SU-DHL-6 (cell line): ENCODE data around the gene LDB3.

Experiments
- H2AFZ ChIP-seq: fragments of 200-600 bp; sonication (generic); 2 replicates; pipeline ENCODE4 v1.6.1; 2014; ENCODE audit warnings: low read depth, mild to moderate bottlenecking, moderate library complexity, mixed read lengths, antibody characterized with exemption, low read length; ENCODE audit not compliant: severe bottlenecking
- H3F3A ChIP-seq: fragments of 200-600 bp; shearing (Covaris generic); 2 replicates; pipeline ENCODE4 v1.6.0; 2016; ENCODE audit warnings: antibody characterized with exemption, mild to moderate bottlenecking; ENCODE audit not compliant: insufficient read depth
- H3K27ac ChIP-seq: fragments of 200-600 bp; sonication (generic); 2 replicates; pipeline ENCODE4 v1.5.1; 2016; ENCODE audit warnings: low read depth, mild to moderate bottlenecking, low read length, moderate library complexity, mixed read lengths
- H3K27me3 ChIP-seq: fragments of 200-600 bp; sonication (generic), shearing (Covaris generic); 2 replicates; pipeline ENCODE4 v1.6.0; 2014; ENCODE audit warnings: mild to moderate bottlenecking, low read length
- H3K36me3 ChIP-seq: fragments of 200-600 bp; sonication (generic); 2 replicates; pipeline ENCODE4 v1.6.1; 2014; ENCODE audit warnings: mild to moderate bottlenecking, low read length, mixed read lengths
- H3K4me2 ChIP-seq: fragments of 300-600, 200-600 bp; shearing (Covaris generic), sonication (generic); 2 replicates; pipeline ENCODE4 v1.6.0; 2014; ENCODE audit warnings: low read length, low read depth, mild to moderate bottlenecking; ENCODE audit not compliant: poor library complexity, severe bottlenecking
- H3K4me3 ChIP-seq: fragments of 200-600 bp; sonication (generic); 2 replicates; pipeline ENCODE4 v1.5.1; 2014; ENCODE audit warnings: antibody characterized with exemption, low read length, mild to moderate bottlenecking, mixed read lengths; ENCODE audit not compliant: insufficient read depth, poor library complexity, severe bottlenecking
- H3K79me2 ChIP-seq: fragments of 200-600 bp; sonication (generic); 2 replicates; pipeline ENCODE4 v1.6.1; 2014; ENCODE audit warnings: mild to moderate bottlenecking, low read length, moderate library complexity; ENCODE audit not compliant: insufficient read depth
- H3K9ac ChIP-seq: fragments of 200-600 bp; sonication (generic); 2 replicates; pipeline ENCODE4 v1.7.0; 2014; ENCODE audit warnings: mild to moderate bottlenecking, low read length
- H3K9me2 ChIP-seq: fragments of 200-600 bp; sonication (generic); replicated peaks from 2 replicates; pipeline ENCODE4 v1.6.1; 2014; ENCODE audit warnings: low read length; ENCODE audit not compliant: insufficient read depth
- H3K9me3 ChIP-seq: fragments of 200-600 bp; sonication (generic); 2 replicates; pipeline ENCODE4 v1.6.1; 2014; ENCODE audit warnings: low read length, mixed read lengths; ENCODE audit not compliant: insufficient read depth
- H4K20me1 ChIP-seq: fragments of 200-600 bp; sonication (generic); 2 replicates; pipeline ENCODE4 v1.6.1; 2014; ENCODE audit warnings: low read depth, mild to moderate bottlenecking, antibody characterized with exemption, low read length, moderate library complexity, mixed read lengths
- EZH2phosphoT487 ChIP-seq: fragments of 200-600 bp; sonication (generic), shearing (Covaris generic); conservative IDR thresholded peaks from 2 replicates; pipeline ENCODE4 v1.6.1; 2018; ENCODE audit warnings: mild to moderate bottlenecking, antibody characterized with exemption, low read length, moderate library complexity, mixed read lengths
- TF ChIP-seq, protein P1 (sequence below): fragments of 200-600 bp; sonication (generic); IDR thresholded peaks from one replicate; pipeline ENCODE4 v1.5.1; 2017; ENCODE audit warnings: antibody characterized with exemption, mild to moderate bottlenecking, low read length, moderate library complexity; ENCODE audit not compliant: insufficient read depth, poor library complexity, severe bottlenecking

Gene LDB3

DNA sequence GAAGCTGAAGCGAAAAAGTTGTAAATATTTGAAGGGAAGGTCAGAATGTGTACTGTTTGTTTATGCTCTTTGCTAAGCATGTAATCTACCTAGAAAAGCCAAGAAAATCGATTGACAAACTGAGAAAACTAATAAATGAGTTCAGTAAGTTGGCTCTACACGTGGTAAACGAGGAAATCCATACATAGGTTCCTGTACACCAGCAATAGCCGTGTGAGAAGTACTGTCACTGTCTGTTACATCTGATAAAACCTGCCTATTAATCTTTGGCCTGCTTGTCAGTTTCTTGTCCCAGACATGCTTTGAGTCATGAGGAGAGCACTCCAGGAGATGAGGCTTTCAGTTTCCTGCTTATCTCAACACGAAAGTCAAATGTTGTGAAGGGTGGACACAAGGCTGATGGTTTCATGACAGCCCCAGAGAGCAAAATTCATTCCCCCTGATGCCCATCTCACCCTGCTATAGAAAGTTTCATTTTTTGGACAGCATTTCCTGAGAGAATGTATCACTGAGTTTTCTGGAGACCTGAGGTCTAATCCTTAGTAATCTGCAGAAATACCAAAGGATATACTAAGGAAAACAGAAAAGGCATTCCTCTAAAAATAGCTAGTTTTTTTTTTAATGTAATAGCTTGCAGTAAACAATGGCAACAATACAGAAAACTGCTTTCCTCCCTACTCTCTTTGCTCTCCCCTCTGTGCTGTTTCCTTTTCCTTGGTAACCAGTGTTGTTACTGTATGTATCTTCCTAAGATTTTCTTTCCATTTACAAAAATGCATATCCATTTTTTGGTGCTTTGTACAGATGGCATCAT, 107.0 kb downstream of the LDB3 start:
- peaks cover 54% of the 10 kb centered on the region for H3K79me2 ChIP-seq
- peaks cover 3% of the 10 kb centered on the region for H4K20me1 ChIP-seq

DNA sequence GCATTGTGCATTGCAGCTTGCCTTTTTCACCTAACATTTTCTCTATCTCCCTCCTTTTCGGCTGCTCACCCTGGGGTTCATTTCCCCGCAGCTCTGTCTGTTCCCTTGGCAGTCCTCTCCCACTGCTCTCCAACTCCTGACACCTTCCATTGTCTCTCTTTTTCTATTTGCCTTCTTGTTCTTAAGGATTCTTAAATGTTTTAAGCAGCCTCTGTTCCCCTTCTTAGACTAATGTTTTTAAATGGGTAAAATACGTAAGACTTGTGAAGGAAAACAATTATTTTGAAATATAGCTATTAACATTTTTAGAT, 107.5 kb downstream of the LDB3 start:
- Histone ChIP-seq H3K9ac (no peak overlapping the region), H3K9me3 (no peaks in the 10 kb centered on the region), H3K9me2 (no peaks in the 10 kb centered on the region), H4K20me1 (peaks cover 3% of the 10 kb centered on the region), H3K79me2 (peaks cover 49% of the 10 kb centered on the region), H3K27ac (no peak overlapping the region), H3K4me2 (no peak overlapping the region), H3K27me3 (no peaks in the 10 kb centered on the region), H2AFZ (no peak overlapping the region), H3K36me3 (no peaks in the 10 kb centered on the region), H3F3A (no peaks in the 10 kb centered on the region), H3K4me3 (no peak overlapping the region)
- no peak for TF ChIP-seq EZH2phosphoT487
- TF ChIP-seq, protein P1, sequence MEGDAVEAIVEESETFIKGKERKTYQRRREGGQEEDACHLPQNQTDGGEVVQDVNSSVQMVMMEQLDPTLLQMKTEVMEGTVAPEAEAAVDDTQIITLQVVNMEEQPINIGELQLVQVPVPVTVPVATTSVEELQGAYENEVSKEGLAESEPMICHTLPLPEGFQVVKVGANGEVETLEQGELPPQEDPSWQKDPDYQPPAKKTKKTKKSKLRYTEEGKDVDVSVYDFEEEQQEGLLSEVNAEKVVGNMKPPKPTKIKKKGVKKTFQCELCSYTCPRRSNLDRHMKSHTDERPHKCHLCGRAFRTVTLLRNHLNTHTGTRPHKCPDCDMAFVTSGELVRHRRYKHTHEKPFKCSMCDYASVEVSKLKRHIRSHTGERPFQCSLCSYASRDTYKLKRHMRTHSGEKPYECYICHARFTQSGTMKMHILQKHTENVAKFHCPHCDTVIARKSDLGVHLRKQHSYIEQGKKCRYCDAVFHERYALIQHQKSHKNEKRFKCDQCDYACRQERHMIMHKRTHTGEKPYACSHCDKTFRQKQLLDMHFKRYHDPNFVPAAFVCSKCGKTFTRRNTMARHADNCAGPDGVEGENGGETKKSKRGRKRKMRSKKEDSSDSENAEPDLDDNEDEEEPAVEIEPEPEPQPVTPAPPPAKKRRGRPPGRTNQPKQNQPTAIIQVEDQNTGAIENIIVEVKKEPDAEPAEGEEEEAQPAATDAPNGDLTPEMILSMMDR, result no peak

More for the DNA sequence above, 107.0 kb downstream of the LDB3 start:
- H3K9me2 ChIP-seq, result no peaks in the 10 kb centered on the region
- no peak overlapping the region for H3K4me3 ChIP-seq
- no peak overlapping the region for H3K27ac ChIP-seq
- H3F3A ChIP-seq, result no peaks in the 10 kb centered on the region
- H3K36me3 ChIP-seq, result no peaks in the 10 kb centered on the region
- no peak overlapping the region for H2AFZ ChIP-seq
- no peak overlapping the region for H3K9ac ChIP-seq
- H3K4me2 ChIP-seq, result no peak overlapping the region
- H3K9me3 ChIP-seq, result no peaks in the 10 kb centered on the region
- TF ChIP-seq, protein P1, result no peak
- TF ChIP-seq EZH2phosphoT487, result no peak
- no peaks in the 10 kb centered on the region for H3K27me3 ChIP-seq

DNA sequence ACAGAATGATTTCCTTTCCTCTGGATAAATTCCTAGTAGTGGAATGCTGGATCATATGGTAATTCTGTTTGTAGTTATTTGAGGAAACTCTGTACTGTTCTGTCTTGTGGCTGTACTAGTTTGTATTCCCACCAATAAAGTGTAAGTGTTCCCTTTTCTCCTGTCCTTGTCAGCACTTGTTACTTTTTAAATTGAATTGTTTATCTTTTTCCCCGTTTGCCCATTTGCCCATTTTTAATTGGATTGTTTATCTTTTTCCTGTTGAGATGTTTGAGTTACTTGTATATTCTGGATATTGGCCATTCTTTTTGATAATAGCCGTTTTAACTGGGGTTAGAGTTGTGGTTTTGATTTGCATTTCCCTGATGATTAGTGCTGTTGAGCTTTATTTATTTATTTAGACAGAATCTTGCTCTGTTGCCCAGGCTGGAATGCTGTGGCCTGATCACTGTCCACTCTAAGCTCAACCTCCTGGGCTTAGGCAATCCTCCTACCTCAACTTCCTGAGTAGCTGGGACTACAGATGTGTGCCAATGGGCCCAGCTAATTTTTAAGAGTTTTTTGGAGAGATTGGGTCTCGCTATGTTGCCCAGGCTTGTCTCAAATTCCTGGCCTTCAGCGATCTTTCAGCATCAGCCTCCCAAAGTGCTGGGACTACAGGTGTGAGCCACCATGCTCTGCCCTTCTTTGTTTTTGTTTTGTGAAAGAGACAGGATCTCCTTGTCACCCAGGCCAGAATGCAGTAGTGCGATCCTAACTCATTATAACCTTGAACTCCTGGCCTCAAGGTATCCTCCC, 111.1 kb downstream of the LDB3 start:
- TF ChIP-seq EZH2phosphoT487, result no peak
- TF ChIP-seq, protein P1, result no peak

More for the DNA sequence above, 111.1 kb downstream of the LDB3 start:
- peaks cover 72% of the 10 kb centered on the region for H3K79me2 ChIP-seq
- no peak overlapping the region for H3K9ac ChIP-seq
- H4K20me1 ChIP-seq, result peaks cover under 1% of the 10 kb centered on the region; the same call in 1 of the 2 replicates
- H3K9me3 ChIP-seq, result no peaks in the 10 kb centered on the region
- peaks cover 4% of the 10 kb centered on the region; the same call in 1 of the 2 replicates for H3F3A ChIP-seq
- H3K36me3 ChIP-seq, result no peaks in the 10 kb centered on the region
- no peak overlapping the region for H3K27ac ChIP-seq
- no peaks in the 10 kb centered on the region for H3K9me2 ChIP-seq
- no peak overlapping the region for H3K4me3 ChIP-seq
- H3K4me2 ChIP-seq, result no peak overlapping the region
- H2AFZ ChIP-seq, result no peak overlapping the region
- H3K27me3 ChIP-seq, result no peaks in the 10 kb centered on the region
